NCI-H2107 (cell line): Measurements from ENCODE around the gene PLXNB3.
"Not testable (repeated sequence)": the region's sequence is repeated elsewhere in the genome, so short reads cannot be mapped to it uniquely, and the experiment has no call there.

ENCODE experiments used
- DNase-seq: peaks from one replicate; lab custom pipeline; 2025; lab: John Stamatoyannopoulos, UW

Gene PLXNB3

GRCh38 chrX:153732401-153732800 is 31.6 kb upstream of the PLXNB3 start:
- no peak for DNase-seq

GRCh38 chrX:153733651-153734240 is 30.3 kb upstream of the PLXNB3 start:
- no peak for DNase-seq

GRCh38 chrX:153734871-153735270 is 29.2 kb upstream of the PLXNB3 start:
- no peak for DNase-seq

GRCh38 chrX:153735274-153735673 is 28.8 kb upstream of the PLXNB3 start:
- DNase-seq, result no peak

GRCh38 chrX:153736071-153736820 is 27.8 kb upstream of the PLXNB3 start:
- no peak for DNase-seq

- DNase-seq, result no peak
Measured at GRCh38 chrX:153736871-153737441, 27.1 kb upstream of the PLXNB3 start.

- DNase-seq, result no peak
Measured at GRCh38 chrX:153738056-153738605, 25.9 kb upstream of the PLXNB3 start.

GRCh38 chrX:153739754-153740486 is 24.1 kb upstream of the PLXNB3 start:
- no peak for DNase-seq

- DNase-seq, result no peak
Measured at GRCh38 chrX:153740631-153741222, 23.3 kb upstream of the PLXNB3 start.

GRCh38 chrX:153741446-153741845 is 22.6 kb upstream of the PLXNB3 start:
- no peak for DNase-seq

- not testable (repeated sequence) for DNase-seq
Measured at GRCh38 chrX:153742111-153742510, 21.9 kb upstream of the PLXNB3 start.

- DNase-seq, result not testable (repeated sequence)
Measured at GRCh38 chrX:153742796-153743467, 21.1 kb upstream of the PLXNB3 start.

- peak; percentile 48 for DNase-seq
Measured at GRCh38 chrX:153743468-153744209, 20.4 kb upstream of the PLXNB3 start.

GRCh38 chrX:153744210-153745066 is 19.6 kb upstream of the PLXNB3 start:
- no peak for DNase-seq

- not testable (repeated sequence) for DNase-seq
Measured at GRCh38 chrX:153745067-153745433, 19.0 kb upstream of the PLXNB3 start.

GRCh38 chrX:153746359-153746758 is 17.7 kb upstream of the PLXNB3 start:
- no peak for DNase-seq

GRCh38 chrX:153746991-153747390 is 17.1 kb upstream of the PLXNB3 start:
- not testable (repeated sequence) for DNase-seq

GRCh38 chrX:153749017-153749416 is 15.0 kb upstream of the PLXNB3 start:
- DNase-seq, result not testable (repeated sequence)

GRCh38 chrX:153750127-153750774 is 13.8 kb upstream of the PLXNB3 start:
- DNase-seq, result no peak
